C4-2B (cell line): ENCODE results near the gene ENTPD8.

Experiments used
- CTCF ChIP-seq: fragments of 450-650 bp; conservative IDR thresholded peaks from 2 replicates; pipeline ENCODE4 v1.5.1; 2017; ENCODE audit warnings: mild to moderate bottlenecking
- ZFX ChIP-seq: fragments of 450-650 bp; IDR thresholded peaks from 2 replicates; pipeline ENCODE4 v1.6.1; 2017

- TF ChIP-seq CTCF, result no peak
- TF ChIP-seq ZFX, result no peak
These were observed 23.3 kb upstream of the ENTPD8 start for GRCh38 chr9:137464291-137464999.
